ENCODE results near the gene PRXL2A.

GRCh38 chr10:80460399-80461207, 52.3 kb downstream of the PRXL2A start:
- TF ChIP-seq, protein P1, sequence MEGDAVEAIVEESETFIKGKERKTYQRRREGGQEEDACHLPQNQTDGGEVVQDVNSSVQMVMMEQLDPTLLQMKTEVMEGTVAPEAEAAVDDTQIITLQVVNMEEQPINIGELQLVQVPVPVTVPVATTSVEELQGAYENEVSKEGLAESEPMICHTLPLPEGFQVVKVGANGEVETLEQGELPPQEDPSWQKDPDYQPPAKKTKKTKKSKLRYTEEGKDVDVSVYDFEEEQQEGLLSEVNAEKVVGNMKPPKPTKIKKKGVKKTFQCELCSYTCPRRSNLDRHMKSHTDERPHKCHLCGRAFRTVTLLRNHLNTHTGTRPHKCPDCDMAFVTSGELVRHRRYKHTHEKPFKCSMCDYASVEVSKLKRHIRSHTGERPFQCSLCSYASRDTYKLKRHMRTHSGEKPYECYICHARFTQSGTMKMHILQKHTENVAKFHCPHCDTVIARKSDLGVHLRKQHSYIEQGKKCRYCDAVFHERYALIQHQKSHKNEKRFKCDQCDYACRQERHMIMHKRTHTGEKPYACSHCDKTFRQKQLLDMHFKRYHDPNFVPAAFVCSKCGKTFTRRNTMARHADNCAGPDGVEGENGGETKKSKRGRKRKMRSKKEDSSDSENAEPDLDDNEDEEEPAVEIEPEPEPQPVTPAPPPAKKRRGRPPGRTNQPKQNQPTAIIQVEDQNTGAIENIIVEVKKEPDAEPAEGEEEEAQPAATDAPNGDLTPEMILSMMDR (conservative IDR thresholded peaks at IDR 0.05 in 1 of 2, IDR thresholded peaks at IDR 0.05 in 1 of 2; ENCODE audit: extremely low read depth in 1 of 2, insufficient read depth in 1 of 2, low read depth in 1 of 2, low read length in 2 of 2), result peak in 1 of 2 donors; percentile 29
- TF ChIP-seq EZH2 (IDR thresholded peaks at IDR 0.05; ENCODE audit: borderline replicate concordance, low read length), result no peak
